GM18520 (cell line): ENCODE results near the gene NRCAM.

Experiments
- ATAC-seq: cut with Tn5 transposase; IDR thresholded peaks from one replicate; pipeline ENCODE4 v1.9.1; 2021; ENCODE audit not compliant: unreplicated experiment

NRCAM gene

DNA sequence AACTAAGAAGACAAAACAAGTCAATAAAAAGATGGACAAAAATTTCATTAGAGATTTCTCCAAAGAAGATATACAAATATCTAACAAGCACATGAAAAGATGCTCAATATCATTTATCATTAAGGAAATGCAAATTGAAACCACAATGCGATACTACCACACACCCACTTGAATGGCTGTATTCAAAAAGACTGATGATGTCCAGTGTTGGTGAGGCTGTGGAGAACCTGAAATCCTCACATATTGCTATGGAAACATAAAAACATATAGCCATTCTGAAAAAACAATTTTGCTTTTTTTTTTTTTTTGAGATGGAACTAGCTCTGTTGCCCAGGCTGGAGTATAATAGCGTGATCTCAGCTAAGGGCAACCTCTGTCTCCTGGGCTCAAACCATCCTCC is 202.0 kb downstream of the NRCAM start:
- no peak for ATAC-seq

DNA sequence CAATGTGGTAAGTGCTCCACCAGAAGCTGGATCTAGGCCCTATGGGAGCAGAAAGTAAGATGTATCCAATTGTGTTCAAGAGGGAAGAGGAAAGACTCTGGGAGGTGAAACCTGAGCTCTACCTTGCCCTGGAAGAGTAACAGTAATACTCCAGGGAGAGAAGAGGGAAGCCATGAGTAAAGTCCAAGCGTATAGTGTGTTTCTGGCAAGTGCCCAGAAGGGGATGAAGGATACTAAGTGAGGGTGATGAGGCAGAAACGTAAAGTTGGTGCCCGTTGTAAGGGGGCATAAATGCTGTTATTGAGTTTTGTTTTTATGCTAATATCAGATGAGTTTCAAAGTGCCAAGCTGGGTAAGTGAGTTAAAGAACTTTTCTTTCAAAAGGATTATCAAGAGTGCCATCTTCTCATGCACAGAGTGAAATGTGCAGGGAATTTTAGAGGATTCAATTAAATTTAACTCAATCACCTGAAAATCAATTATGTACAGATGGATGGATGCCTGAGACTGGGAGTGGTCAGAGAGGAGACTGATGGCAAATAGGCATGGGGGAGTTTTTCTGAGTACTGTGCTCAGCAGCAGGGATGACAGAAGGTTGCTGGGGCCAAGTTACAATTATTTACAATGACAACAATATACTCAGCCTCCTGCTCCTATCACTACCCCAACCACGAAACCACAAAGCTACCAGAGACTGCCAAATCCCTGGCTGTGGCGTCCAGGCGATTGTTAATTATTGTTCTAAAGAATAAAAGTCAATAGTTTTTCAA is 202.8 kb downstream of the NRCAM start:
- ATAC-seq, result no peak

DNA sequence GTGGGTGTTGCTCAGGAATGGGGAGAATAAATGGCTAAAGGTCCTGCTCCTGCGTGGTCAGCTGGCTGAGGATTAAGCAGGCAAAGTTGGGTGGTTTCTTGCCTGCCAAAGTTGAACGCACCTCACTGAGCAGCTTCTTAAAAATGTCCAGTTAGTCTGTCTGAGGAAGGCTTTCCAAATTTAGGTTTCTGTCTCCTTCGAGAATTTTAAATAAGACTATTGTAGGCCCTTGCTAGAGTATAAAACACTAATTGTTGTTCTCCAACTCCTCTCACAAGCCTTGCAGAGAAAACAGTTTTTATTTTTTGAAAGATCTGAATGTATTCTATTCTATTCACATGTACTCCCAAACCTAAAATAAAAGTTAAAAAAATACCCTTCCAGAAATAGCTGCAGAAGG is 204.1 kb downstream of the NRCAM start:
- ATAC-seq, result no peak

DNA sequence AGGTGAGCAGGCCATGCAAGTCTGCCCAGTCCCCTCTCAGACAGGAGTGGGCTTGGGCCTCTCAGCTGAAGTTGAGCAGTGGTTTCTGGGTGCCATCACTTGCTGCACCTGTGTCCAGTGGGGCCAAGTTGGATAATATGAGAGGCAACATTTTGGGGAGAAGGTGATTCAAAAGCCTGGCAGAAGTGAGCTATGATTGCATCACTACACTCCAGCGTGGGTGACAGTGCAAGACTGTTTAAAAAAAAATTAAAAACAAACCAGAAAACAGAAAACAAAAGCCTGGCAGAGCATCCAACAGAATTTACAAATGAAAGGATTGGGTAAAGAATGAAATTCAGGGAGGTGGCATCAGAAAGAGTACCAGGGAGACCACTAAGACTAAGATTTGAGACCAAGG is 204.5 kb downstream of the NRCAM start:
- no peak for ATAC-seq

DNA sequence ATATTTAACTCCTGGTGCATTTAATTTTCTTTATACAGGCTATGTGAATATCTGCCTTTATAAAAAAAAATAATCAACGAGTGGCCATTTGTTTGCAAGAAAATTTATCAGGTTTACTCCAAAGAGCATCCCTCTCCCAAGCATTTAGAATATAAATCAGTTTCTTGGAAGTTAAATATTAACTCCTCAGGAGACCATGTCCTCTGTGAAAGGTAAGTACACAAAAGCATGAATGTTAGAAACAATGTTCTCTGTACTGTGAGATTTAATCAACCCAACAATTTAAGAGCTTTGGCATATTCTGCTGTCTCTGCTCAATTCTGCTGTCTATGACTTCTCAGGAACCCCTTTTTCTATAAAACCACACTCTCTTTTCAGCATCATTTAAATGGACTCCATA is 206.8 kb downstream of the NRCAM start:
- no peak for ATAC-seq

DNA sequence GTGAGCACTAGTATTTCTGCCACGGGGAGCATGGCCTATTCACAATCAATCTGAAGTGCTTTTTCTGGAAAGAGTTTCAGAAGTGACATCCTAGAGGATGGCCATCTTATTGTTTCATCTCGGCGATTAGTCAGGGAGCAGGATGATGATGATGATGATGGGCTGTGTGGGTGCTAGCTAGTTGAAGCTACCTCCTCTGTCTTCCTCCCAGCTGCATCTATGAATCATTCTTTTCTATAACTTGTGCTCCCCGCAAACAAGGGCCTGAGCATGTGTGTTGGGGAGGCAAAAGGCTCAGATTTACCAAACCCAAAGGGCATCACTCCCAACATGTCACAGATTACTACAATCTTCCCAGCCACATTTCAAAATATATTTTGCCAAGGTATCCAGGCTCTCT is 207.4 kb downstream of the NRCAM start:
- ATAC-seq, result no peak

DNA sequence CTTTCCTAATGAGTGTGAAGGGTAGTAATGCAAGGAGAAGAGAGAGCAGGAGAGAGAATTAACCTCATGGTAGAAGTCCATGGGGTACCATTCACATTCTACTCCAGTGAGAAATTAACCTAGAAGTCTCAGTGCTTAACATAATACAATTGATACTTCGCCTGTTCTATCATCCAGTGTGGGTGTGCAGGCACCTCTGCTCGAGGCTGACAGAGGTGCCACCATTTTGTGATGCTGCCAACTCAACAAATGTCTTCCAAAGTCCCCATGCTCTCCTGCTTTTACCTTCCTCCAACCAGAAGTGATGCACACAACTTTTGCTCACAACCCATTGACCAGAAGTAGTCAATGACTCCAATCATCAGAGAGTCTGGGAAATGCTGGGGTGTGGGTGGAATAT is 207.8 kb downstream of the NRCAM start:
- ATAC-seq, result no peak

DNA sequence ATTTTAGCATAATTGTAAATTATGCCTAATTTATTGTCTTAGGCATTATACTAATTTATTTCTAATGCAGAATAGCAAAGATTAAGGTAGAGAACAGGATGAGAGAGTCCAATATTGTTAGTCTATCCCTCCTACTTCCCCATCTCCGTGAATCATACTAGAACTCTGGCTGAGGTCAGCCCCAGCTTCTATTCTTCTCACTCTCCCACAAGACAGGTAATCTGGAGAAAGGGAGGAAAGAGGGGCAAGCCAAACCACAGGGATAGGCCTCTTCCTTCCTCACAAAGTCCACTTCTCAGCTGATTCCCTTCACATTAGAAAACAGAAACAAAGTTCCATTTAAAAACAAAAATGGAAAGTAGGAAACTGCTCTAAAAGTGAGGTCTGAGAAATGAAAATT is 208.6 kb downstream of the NRCAM start:
- no peak for ATAC-seq

DNA sequence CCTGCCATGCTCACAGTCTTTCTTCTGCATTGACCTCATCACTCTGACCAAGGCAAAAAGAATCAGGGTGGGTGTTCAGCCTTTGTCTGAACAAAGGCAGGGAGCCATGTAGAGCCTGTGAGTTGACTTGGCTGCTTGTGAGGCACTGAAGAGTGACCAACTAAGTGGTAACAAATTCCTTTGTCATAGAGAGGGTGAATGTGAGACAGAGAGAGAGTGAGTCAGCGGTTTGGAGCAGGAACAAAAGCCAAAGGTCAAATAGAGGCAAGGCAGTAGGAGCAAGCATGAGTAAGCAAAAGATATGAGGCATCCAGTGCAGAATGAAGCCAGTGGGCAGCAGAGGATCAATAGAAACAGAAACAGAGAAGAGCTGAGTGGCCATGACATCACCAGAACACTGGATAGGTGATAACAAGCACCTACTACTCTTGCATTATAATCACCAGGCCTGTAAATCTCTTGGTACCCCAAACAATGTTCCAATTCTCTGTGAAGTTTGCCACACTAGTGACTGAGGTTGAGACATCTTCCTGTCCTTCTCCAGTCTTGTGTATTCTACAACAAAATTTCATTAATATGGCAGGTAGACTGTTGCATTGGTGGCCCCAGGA is 209.9 kb downstream of the NRCAM start:
- ATAC-seq, result peak; percentile 71

DNA sequence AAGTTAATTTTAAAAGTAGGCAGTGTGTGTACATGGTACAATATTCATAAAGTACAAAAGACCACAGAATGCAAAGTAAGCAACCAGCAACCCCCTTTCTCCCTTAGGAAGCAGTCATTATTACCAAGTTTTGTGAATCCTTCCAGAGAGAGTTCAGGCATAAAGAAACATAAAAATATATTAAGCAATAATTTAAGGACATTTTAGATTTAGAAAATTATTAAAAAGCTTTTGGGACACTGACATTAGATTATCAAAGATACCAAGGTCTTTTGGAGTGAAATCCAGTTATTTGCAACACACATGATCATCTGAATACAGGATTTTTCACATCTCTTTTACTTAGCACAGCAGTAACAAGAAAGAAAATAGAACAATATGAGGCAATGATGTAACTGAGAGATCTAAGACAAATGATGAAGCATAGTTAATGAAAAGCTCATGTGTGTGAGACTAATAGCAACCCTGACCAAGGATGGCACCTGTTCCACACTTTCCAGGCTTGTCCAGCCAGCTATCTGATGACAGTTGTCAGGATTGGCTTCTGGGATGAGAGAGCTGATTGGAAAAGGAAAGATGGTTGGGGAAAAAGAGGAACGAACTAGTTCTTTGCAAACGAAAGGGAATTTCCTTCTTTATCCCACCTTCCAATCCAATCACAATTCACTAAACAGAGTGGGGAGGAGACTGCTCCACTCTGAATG is 210.6 kb downstream of the NRCAM start:
- no peak for ATAC-seq

DNA sequence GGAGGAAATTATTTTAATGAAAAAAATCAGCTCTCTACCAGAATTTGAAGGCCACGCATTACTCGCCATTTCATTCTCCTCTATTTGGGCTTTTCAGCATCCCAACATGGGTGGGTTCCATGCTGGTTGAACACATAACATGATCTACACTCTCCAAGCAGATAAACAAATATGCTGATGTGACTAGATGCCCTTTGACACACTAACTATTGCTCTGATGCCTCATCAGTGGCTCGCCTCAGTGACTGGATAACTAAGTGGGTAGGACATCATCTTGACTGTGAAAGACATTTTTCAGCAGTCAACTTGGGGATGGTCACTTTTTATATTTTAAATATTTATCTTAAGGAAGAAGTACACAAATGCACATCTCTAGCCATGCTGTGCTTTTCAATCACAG is 212.1 kb downstream of the NRCAM start:
- no peak for ATAC-seq

DNA sequence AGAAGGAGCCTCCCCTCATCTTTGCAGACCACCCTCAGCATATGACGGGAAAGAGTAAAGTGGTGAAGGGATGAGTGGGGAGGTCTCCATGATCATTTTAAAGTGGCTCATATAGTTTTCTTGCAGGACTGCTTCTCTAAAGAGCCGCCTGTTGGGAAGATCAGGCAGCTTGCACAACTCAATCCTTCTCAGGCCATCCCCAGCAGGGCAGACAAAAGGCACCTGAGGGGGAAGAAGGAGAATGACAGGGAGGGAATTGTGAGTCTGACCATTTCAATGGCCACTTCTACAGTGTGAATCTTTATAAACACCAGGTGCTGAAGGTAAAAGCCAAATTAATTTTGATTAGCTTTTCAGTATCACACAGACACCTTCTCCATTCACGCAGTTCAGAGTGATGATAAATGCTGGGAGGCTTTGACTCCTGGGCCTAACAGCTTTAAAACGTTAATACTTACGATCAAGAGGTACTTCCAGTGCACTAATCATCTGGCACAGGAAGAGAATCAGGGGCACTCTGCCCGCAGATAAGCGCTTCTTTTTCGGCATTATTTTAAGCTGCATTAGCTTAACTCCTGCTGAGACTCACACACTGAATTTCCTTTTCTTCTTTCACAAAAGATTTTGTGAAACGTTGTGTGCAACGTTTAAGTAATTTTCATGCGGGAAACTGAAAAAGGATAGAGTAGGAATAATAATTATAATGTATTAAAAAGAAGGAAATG is 216.6 kb downstream of the NRCAM start:
- no peak for ATAC-seq

DNA sequence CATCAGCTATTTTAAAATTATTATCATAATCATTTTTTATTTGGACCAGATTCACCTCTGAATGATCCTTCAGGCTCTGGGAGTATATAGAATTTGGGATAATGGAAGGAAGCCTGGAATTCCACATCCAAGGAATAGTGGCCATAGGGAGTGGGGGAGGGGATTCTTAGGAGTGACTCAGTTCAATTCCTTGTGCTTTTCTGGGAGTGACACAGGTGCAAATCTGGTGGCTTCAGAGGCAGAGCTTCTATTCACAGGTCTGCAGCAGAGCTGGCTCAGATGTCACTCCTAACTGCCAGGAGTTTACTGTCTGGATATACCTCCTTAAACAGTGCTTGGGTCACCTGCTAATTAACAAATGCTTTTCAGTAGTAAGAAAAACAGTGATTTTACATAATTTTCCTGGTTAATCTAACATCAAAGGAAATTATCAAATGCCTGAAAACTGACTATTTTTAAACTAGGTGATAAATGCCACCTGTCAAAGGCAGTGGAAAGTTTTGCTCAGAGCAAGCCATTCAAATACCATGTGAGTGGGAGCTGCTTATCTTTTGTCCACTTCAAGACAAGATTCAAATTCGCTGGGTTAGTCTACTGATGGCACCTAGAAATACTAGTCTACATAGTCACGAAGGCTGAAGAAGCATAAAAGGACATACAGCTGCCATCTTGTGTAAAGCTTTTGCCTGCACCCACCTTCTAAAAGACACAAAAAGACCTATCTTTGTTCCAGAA is 219.4 kb downstream of the NRCAM start:
- no peak for ATAC-seq

DNA sequence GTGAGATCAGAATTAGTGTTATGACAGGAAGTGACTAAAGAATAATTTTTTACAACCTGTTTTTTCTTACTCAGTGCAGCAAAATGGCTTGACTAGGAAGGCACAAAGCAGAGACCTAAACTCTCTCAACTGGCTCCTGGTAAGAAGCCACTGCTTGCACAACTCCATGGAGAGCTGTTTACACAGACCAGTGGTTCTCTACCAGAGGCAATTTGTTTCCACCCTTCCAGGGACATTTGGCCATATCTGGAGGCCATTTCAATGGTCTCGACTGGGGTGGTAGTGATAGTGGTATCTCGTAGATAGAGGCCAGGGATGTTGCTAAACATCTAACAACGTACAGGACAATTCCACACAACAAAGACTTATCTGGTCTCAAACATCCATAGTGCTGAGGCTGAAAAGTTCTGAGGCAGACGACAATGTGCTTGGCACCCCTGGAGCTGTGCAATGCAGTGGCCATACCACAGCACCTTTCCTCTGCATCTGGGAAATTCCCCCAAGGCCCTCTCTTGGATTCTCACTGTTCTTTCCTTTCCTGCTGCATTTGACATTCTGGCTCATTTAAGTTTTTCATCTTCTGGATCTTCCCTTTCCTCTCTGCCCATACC is 220.7 kb downstream of the NRCAM start:
- ATAC-seq, result no peak

DNA sequence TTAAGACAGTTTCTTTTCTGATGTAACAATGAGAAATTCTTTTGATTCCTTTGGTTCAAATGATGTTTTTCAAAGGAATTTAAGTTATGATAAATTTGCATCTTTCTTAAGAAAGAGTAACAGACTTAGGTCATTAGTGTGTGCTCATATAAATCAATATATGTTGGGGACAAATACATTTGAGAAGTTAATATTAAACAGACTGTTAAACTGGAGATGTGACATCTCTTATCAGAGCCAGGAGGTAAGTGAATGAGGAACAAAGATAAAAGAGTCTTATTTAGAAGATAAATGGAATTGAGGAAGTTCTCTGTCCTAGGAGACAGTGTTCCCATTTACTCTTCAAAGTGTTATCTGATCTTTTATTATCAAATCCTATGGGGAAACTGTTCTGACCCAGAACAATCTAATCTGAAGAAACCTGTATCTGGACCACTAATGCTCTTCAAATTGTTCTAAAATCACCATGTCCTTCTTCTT is 221.2 kb downstream of the NRCAM start:
- ATAC-seq, result no peak

DNA sequence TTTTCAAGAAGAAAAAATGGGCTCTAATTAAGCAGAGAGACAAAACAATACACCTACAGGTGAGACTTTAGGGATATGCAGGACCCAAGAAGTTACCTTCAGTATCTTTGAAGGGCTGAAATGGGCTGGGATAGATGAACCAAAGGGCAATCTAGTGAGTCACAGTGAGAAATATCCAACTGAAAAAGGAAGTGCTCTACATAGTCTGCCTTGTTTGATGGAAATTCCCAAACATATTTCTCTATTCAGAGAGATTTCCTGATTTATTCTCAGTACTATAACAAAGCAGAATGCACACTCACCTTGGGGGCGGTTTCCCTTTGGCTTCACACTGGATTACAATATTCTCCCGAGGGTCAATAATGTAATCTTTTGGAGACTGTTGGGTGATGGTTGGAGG is 222.0 kb downstream of the NRCAM start:
- ATAC-seq, result no peak

DNA sequence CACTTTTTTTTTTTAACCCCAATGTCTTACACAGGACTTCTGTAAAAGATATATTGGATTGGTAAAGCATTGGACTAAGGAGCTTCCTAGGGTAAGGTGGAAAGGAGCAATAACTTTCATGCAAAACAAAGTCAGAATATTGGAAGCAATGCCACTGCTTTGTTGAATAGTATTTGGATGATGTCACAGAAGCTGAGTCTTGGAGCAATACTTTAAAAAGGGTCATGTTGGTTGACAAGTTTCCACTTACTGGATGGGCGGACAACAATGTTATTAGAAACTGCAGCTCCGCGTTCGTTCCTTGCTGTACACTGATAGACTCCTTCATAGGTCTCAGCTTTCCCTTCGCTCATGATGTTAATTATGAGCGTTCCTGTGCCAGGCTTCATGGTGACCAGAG is 224.2 kb downstream of the NRCAM start:
- no peak for ATAC-seq

DNA sequence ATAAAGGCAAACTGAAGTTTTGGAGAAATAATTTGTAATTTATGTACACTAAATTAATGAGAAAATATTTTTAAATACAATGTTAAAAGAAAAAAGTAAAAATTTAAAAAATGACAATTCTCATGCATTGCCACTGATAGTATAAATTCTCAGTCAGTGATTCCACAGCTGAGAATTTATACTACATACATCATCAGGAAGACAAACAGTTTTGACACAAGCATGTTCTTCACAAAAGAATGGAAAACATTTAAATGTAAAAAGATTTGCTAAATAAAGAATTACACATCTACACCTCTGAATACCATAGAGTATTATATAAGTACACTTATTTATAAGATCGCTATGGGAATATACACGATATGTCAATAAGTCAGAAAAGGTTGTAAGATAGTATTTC is 225.0 kb downstream of the NRCAM start:
- ATAC-seq, result no peak

DNA sequence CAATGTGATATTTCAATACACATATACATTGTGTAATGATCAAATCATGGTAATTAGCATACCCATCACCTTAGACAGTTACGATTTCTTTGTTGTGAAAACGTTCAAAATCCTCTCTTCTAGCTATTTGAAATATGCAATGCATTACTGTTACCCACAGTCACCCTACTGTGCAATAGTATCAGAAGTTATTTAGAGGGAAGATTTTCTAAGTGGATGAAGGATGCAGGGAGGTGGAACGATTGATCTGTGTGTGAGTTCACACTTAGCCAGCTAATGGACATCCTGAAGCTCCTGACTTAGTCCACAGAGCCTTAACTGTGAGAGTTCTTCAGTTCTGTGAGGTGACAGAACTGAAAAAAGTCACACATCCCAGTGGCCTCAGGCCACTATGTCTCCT is 228.9 kb downstream of the NRCAM start:
- ATAC-seq, result no peak

DNA sequence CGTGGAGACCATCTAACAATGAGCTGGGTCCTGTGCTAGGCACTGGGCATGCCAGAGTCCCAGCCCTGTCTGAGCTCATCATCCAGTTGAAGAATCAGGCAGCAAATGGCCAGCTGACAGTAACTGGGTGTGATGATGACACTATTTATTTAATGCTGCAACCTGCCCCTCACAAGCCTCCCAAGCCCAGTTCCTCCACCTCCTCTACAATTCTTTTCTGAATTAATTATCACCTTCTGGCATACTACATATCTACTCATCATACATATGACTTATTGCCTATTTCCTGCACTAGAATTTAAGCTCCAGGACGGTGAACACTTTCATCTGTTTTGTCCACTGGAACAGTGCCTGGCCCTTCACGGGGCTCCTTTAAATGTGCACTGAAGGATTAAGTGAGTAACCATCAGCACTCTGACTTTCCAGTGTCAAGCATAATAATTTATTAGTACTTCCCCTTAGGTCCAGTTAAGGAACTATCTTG is 229.4 kb downstream of the NRCAM start:
- ATAC-seq, result no peak
